Left colon (tissue), 2 donors: ENCODE measurements around the gene CNN3. TPM values are rescaled to one million over a fixed set of nuclear protein-coding genes. Genes with fewer than 3 reads are reported as not detected.

Experiments used
- ATAC-seq: fragments of 200-7000 bp; cut with Tn5 transposase; one replicate; pipeline ENCODE4 v1.9.1; 2020; ENCODE audit warnings: mild to moderate bottlenecking, moderate library complexity
- DNase-seq, 2 donors: peaks; one replicate each; pipeline ENCODE4 v3.0.0-alpha.2; 2020
- intact Hi-C, 2 donors: fragments of 100-400 bp; cut with DNase I in 1 of 2; cut with micrococcal nuclease in 1 of 2; formaldehyde crosslinking; loops; one replicate each; pipeline versions ENCODE4 v1.11.2 to v1.14.0; 2022; cut with DNase I, micrococcal nuclease
- total RNA-seq, 2 donors: library from RNA; stranded (reverse); fragmentation: NEBNext Ultra II Directional; extraction: Animal tissue kit (Norgen Biotek cat#: 25700); gene quantifications; one replicate each; pipeline ENCODE4 v1.2.1, GENCODE V29; 2021
- donor health status: DM: no; HTN: no; CAD: no.
- donor health status: DM: yes; HTN: yes; CAD: no.

CNN3 gene
- total RNA-seq, 2 donors from 2014 or later: 79.1 to 114 TPM

DNA sequence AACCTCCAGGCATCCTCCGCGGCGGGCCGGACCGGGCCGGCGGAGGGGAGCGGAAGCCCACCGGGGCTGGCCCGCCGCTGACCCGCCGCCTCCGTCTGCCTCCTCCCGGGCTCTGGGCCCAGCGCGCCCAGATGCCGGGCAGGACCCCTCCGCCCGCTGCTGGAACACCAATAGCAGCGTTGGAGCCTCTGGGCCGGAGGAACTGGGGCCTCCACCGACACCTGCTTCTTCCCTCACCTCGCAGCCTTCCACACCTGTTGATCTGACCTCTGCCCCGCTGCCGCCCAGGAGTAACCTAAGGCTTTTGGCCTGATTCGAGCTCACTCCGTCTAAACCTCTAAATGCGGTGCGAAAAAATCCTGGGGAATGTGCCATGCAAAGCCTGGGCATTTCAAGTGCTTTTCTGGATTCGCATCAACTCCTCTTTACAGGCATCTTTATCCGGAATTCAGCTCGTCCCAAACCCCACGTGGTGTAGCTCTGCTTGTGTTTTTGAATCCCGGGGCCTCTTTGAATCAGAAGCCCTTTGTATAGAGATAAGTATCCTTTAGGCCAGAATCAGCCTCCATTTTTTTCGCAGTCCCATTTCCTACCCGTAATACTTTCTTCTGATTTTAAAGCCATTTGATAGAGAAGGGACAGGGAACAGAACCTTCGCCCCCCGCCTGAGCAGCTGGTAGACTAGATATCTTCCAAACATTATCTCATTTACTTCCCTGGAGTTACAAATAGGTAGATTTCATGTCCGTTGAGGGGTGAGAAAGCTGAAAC lies 680 bp upstream of the CNN3 start:
- ATAC-seq (peak; percentile 30), DNase-seq (peak; percentile 63 to 68)
- intact Hi-C loops: loop anchor here in 1 of 2 donors (5.0 kb wide), 2 partner anchors 75 to 115 kb away; no protein-coding TSS in a partner anchor

DNA sequence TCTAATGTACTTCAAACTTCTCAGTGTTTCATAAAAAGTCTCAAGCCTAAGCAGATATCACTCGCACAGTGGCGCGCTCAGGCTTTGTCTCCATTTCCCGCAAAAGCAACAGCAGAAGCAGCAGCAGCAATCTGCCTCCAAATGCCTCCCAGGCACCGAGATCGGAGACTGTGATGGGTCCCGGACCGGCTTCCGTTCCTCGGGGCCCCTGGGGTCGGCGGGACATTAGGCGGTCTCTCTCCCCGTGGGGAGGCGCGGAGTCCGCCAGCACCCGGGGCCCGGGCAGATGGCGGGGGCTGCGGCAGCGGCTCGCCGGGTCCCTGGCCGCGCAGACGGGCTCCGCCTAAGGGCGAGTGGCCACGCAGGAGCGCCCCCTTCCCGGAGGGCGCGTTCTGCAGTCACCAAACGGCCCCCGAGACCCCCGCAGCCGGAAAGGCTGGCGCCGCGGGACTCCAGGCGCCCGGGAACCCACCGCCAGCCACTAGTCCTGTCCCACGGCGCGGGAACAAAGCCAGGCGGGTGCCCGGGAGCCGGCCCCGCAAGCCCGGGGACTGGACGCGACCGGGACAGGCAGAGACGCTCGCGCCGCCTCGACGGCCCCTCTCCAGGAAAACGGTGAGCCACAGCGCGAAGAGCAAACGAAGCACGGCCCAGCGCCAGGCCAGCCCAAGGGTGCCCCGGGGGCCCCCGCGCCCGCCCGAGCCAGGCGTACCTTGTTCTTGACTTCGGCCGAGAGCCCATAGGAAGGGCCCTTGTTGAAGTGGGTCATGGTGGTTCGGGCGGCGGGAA lies 590 bp downstream of the CNN3 start:
- peak; percentile 54 for ATAC-seq

DNA sequence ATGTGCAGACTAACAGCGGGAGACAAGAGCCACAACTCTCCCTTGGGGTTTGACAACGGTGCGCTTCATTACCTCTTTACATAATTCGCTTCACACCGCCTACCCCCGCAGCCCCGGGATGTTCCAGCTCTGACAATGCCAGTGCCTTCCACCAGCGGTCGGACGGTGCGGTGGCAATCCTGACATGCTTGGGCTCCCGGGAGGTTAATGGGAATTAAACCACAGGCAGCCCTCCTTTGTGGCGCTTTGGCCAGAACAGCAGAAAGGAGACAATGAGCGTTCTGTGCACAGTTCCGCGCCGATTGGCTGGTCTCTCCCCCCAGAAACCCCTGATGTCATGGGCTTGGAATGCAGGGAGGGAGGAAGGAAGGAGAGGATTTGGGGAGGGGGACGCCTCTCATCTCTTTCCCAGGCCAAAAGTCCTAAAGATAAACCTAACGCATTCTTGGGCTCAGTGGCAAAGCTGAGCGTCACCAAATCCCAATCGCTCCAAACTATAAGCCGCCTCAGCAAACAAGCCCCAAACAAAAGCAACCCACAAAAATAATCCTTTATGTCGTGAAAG lies 1.3 kb downstream of the CNN3 start:
- ATAC-seq (peak; percentile 2), DNase-seq (peak; percentile 58 to 61)
- intact Hi-C loops: loop anchor here in 1 of 2 donors (5.0 kb wide), 2 partner anchors 73 to 117 kb away; no protein-coding TSS in a partner anchor

More for the DNA sequence above, 590 bp downstream of the CNN3 start:
- intact Hi-C loops: loop anchor here in 1 of 2 donors (5.0 kb wide), 2 partner anchors 74 to 116 kb away; no protein-coding TSS in a partner anchor
- DNase-seq: peak in 1 of 2 donors; percentile 63

DNA sequence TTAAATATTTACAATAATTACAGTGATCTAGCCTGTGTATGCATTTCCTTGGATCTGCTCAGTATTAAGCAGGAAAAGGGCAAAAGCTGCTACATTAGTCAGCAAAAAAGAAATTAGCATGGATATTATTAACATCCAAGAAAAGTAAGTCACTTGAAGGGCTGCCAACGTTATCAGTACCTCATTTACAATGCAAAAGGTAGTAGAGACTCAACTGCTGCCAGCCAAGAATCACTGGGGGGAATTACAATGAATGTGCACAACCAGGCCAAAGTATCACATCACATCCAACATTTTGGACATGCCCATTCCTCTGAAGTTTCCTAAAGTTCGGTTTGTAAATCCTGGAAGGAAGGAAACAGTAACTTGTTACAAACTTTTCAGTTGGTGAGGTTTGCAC lies 1.9 kb downstream of the CNN3 start:
- intact Hi-C loops: loop anchor here in 1 of 2 donors (5.0 kb wide), 2 partner anchors 73 to 117 kb away; no protein-coding TSS in a partner anchor
- DNase-seq (no peak), ATAC-seq (no peak)

- intact Hi-C loops: no loop called here
- ATAC-seq (no peak), DNase-seq (no peak)
Observed at GRCh38 chr1:94922761-94923331, 4.1 kb downstream of the CNN3 start.

GRCh38 chr1:94921977-94922376 lies 4.9 kb downstream of the CNN3 start:
- ATAC-seq (no peak), DNase-seq (no peak)
- intact Hi-C loops: no loop called here

- peak; percentile 39 for ATAC-seq
- DNase-seq: no peak
- intact Hi-C loops: no loop called here
Observed at GRCh38 chr1:94920061-94920460, 6.8 kb downstream of the CNN3 start.

DNA sequence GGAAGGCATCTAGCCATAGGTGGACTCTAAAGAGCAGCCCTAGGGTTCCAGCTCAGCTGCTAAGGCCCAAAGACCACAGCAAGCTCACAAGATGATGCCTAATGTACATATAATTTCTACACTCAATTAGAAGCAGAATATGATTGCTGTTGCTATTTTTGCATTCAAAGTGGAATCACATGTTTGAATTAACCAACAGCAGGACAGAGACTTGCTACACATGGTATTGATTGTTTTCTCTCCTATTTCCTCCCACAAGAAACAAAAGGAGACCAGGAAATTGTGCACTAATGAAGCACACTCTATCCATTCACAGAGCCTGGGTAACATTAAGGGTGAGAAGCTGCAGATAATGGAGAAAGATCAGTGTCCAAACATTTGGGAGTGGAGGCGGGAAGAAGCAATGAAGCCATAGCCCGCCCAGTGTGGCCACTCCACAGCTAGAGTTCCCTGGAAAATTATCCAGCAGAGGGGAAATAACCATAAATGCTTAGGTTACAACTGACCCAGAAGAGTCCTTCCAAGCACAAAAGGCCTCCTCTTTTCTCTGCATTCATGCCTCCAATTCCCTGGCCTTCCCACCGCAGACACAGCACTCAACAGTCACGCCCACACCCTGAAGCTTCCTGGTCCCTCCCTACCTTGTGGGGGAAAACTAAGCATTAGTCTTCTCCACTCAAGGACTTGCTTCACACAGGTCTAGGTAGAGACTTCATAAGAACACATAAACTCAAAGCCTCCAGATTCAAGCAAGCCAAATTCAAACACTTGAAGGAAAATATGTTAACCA lies 7.5 kb downstream of the CNN3 start:
- intact Hi-C loops: no loop called here
- ATAC-seq (peak; percentile 77), DNase-seq (peak; percentile 44)

DNA sequence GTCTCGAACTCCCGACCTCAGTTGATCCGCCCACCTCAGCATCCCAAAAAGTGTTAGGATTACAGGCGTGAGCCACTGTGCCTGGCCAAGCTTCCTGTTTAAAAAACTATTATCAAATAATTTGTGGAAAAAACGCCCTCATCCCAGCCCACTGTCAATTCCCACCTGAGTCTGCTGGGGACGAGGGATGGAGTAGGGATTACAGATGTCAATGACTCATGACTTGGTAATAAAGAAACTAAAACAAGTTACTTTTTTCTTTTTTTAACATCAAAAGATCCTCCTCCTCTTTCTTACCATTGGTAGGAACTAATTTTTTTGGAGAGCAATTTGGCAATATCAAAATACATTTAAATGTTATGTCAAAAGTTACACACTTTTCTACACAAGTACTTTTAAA lies 9.7 kb downstream of the CNN3 start:
- ATAC-seq: no peak
- DNase-seq: no peak
- intact Hi-C loops: no loop called here

- intact Hi-C loops: no loop called here
- DNase-seq: no peak
- ATAC-seq: no peak
Observed at GRCh38 chr1:94912263-94913184, 14.4 kb downstream of the CNN3 start.

DNA sequence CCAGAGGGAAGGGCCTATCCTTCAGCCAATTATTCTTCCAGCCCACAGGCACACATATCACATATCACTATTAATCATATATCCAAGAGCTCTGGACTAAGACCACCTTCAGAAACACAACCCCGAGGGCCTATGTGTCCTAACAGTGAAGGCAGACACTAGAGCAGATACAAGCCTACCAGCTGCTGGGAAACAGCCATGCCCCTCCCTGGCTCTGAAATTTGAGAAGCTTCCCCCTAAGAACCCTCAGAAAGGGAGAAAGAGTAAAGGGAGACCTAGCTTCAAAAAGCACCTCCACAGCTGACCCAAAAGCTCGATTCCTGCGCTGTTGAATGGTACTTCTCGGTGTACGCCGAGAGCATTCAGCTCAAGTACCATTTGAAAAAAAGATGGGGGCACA lies 17.4 kb downstream of the CNN3 start:
- intact Hi-C loops: no loop called here
- DNase-seq (no peak), ATAC-seq (no peak)

DNA sequence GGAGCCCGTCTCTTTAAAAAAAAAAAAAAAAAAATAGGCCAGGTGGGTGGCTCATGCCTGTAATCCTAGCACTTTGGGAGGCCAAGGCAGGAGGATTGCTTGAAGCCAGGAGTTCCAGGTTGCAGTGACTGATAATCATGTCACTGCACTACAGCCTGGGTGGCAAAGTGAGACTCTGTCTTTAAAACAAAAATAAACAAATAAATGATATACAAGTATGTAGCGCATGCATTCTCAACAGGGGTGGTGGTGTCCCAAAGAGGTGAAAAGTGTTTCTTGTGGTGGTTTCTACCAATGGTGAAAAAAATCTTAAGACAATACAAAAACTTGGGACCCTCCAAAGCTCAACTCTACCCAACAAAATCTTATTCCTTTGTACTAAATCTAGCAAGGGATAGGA lies 17.9 kb downstream of the CNN3 start:
- intact Hi-C loops: no loop called here
- DNase-seq (no peak), ATAC-seq (no peak)

DNA sequence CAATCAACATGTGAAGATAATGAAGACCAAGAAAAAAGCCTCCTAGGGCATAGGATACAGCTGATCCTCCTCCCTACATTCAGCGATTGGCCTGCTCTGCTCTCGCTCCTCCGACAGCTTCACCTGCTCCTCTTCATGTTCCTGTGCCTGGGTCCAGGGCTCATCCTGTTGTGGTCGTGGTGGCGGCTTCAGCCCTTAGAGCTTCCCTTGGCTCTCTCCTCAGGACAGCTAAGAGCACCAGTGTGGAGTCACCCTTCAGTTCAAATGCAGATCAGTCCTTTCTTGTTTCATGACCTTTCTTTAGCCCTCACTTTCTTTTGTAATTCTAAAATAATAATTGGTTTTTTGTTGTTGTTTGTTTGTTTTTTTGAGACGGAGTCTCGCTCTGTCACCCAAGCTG lies 18.7 kb downstream of the CNN3 start:
- ATAC-seq: no peak
- DNase-seq: no peak
- intact Hi-C loops: no loop called here

DNA sequence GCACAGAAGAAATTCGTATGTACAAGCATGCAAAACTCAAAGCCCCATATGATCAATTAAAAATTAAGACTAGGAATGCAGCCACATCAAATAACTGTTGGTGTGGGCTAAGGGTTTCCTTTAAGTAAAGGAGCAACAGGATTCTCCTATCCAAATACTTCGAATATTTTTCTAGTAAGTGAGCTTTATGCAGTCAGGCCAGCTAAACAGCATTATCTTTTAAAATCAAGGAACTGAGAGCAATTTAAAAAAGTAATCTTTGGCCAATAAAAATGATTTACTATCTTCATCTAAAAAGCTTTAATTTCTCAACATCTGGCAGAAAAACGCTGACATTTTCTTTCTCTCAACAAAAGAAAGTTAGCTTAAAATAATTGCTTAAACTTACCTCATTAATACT lies 19.8 kb downstream of the CNN3 start:
- no peak for DNase-seq
- intact Hi-C loops: no loop called here
- no peak for ATAC-seq

DNA sequence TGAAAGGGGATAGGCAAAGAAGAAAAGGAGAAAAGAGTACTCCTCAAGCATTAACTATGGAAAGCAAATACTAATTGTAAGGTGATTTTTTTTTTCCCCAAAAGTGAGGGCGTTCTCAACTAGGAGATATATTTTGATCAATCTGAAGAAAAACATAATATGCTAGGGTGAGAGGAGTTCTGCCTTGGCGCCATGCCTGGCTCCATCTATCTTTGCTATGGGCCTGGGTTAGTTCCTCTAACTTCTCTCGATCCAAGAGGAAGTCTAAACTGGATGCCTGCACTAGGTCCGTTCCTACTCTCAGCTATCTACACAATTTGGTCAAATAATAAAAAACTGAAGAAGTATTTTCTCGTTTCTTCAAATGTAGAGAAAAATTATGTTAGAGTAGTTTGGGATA lies 20.5 kb downstream of the CNN3 start:
- intact Hi-C loops: no loop called here
- DNase-seq: no peak
- no peak for ATAC-seq

- DNase-seq: no peak
- intact Hi-C loops: no loop called here
- ATAC-seq: no peak
Observed at GRCh38 chr1:94905207-94905606, 21.7 kb downstream of the CNN3 start.

- intact Hi-C loops: no loop called here
- ATAC-seq (no peak), DNase-seq (no peak)
Observed at GRCh38 chr1:94903280-94904009, 23.5 kb downstream of the CNN3 start.
